Thoracic aorta (tissue), 2 donors: ENCODE results near the gene UBXN6. TPM values are rescaled to one million over a fixed set of nuclear protein-coding genes. Genes with fewer than 3 reads are reported as not detected.

Experiments
- ATAC-seq: fragments of 150-250 bp; one replicate; pipeline ENCODE4 v1.8.0; 2017; ENCODE audit warnings: low read depth; ENCODE audit not compliant: insufficient number of reproducible peaks, low FRiP score
- DNase-seq: peaks from one replicate; pipeline ENCODE4 v3.0.0-alpha.2; 2020; ENCODE audit warnings: low spot score
- H3K27ac ChIP-seq, 2 donors: fragments of 200-600 bp; sonication (generic); 1 replicate in 1 of 2; 2 replicates in 1 of 2; pipeline ENCODE4 v1.5.1; 2016; ENCODE audit warnings: mild to moderate bottlenecking in 2 of 2, moderate library complexity in 2 of 2
- H3K27me3 ChIP-seq: fragments of 200-600 bp; sonication (generic); replicated peaks from 2 replicates; pipeline ENCODE4 v1.6.0; 2016; ENCODE audit warnings: mild to moderate bottlenecking; ENCODE audit not compliant: insufficient read depth
- H3K36me3 ChIP-seq: fragments of 200-600 bp; sonication (generic); one replicate; pipeline ENCODE4 v1.5.1; 2016
- H3K4me1 ChIP-seq, 2 donors: fragments of 200-600 bp; sonication (generic); 1 replicate in 1 of 2; 2 replicates in 1 of 2; pipeline versions ENCODE4 v1.5.1 to v1.6.0; 2016; ENCODE audit warnings: low read depth in 2 of 2, mild to moderate bottlenecking in 1 of 2; ENCODE audit not compliant: control insufficient read depth in 1 of 2
- H3K4me3 ChIP-seq: fragments of 200-600 bp; sonication (generic); 2 replicates; pipeline ENCODE4 v1.5.1; 2016; ENCODE audit warnings: mild to moderate bottlenecking
- H3K9me3 ChIP-seq: fragments of 200-600 bp; sonication (generic); 2 replicates; pipeline ENCODE4 v1.5.1; 2016
- total RNA-seq, 2 donors: library from RNA; depleted of rRNA; stranded (reverse); fragments of >200 nt; gene quantifications; one replicate each; pipeline versions ENCODE4 v1.1.0 to v1.2.3, GENCODE V29; 2016
- TF ChIP-seq, protein P1 (sequence below): fragments of 200-600 bp; sonication (generic); IDR thresholded peaks from one replicate; pipeline ENCODE4 v1.5.1; 2019; ENCODE audit warnings: antibody characterized with exemption

The UBXN6 gene
- total RNA-seq, 2 donors from 2014 or later = 51.1 to 68.5 TPM

DNA sequence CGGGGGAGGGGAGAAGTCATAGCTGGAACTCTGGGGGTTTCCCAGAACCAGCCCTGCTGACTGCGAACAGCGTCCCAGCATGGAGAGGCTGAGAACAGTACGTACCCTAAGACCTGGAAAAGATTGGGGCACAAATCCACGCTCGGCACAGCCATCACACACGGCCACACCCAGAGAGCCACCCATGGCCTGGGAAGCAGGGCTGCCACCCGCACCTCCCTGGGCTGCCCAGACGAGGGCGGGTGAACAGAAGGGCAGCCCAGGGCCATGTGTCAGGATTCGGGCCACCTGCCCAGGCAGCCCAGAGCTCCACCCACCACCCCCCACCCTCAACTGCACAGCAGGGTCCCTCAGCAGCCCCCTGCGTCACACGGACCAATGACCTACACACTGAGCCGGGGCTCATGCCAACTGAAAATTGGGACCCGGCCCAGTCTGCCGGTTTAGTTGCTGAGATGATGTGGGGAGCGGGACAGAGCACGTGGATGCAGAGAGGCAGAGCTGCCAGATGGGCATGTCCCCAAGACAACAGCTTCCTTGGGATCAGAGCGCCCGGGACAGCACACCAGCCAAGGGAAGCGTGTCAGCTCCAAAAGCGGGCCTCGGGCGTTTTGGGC lies 8.5 kb downstream of the UBXN6 start:
- peaks cover 81% of the 10 kb centered on the region for H3K36me3 ChIP-seq
- H3K27me3 ChIP-seq = no peaks in the 10 kb centered on the region
- no peak for DNase-seq
- no peaks in the 10 kb centered on the region for H3K9me3 ChIP-seq
- TF ChIP-seq, protein P1, sequence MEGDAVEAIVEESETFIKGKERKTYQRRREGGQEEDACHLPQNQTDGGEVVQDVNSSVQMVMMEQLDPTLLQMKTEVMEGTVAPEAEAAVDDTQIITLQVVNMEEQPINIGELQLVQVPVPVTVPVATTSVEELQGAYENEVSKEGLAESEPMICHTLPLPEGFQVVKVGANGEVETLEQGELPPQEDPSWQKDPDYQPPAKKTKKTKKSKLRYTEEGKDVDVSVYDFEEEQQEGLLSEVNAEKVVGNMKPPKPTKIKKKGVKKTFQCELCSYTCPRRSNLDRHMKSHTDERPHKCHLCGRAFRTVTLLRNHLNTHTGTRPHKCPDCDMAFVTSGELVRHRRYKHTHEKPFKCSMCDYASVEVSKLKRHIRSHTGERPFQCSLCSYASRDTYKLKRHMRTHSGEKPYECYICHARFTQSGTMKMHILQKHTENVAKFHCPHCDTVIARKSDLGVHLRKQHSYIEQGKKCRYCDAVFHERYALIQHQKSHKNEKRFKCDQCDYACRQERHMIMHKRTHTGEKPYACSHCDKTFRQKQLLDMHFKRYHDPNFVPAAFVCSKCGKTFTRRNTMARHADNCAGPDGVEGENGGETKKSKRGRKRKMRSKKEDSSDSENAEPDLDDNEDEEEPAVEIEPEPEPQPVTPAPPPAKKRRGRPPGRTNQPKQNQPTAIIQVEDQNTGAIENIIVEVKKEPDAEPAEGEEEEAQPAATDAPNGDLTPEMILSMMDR = no peak
- peak overlapping the region; percentile 4 to 55 for H3K27ac ChIP-seq
- no peak overlapping the region for H3K4me3 ChIP-seq
- peaks cover 3 to 15% of the 10 kb centered on the region in 2 donors for H3K4me1 ChIP-seq
- peak; percentile 52 for ATAC-seq

DNA sequence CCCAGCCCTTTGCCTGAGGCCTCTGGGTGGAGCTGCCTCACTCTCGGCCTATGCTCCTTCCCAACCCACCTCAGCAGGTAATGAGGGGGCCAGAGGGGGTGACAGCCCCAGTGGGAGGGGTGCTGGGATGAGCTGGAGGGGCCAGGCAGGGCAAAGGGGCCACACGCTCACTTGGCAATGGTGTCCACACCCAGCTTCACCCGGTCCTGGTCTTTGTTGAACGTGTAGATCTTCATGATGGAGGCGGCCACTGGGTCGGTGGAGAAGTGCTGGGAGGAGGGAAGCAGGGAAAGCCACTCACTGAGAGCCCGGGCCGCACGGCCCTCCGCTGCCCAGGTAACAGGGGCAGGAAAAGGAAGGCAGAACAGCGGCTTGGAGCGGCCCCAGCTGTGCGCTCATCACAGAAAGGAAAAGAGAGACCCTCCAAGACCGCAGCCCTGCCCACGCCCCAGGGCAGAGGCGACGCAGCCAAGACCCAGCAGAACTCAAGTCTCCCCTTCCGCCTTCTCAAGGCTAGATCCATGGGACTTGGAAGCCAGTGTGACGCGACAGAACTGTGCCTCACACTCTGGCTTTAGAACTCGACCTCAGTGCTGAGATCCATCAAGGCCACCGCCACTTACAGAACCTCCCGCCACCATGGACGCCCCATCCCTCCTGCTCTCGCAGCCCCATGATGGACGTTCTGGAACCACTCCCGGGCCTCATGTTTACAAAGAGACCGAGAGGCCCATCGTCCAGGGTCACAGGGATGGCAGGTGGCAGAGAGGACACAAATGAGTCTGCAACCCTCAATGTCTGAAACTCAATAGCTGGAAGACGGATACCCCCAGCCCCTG lies 9.2 kb downstream of the UBXN6 start:
- H3K36me3 ChIP-seq = peaks cover 73% of the 10 kb centered on the region
- TF ChIP-seq, protein P1 = no peak
- ATAC-seq = no peak
- H3K27me3 ChIP-seq = no peaks in the 10 kb centered on the region
- peak overlapping the region; percentile 4 to 55 for H3K27ac ChIP-seq
- H3K4me3 ChIP-seq = no peak overlapping the region
- no peaks in the 10 kb centered on the region for H3K9me3 ChIP-seq
- DNase-seq = no peak
- H3K4me1 ChIP-seq = peaks cover 3 to 15% of the 10 kb centered on the region in 2 donors

DNA sequence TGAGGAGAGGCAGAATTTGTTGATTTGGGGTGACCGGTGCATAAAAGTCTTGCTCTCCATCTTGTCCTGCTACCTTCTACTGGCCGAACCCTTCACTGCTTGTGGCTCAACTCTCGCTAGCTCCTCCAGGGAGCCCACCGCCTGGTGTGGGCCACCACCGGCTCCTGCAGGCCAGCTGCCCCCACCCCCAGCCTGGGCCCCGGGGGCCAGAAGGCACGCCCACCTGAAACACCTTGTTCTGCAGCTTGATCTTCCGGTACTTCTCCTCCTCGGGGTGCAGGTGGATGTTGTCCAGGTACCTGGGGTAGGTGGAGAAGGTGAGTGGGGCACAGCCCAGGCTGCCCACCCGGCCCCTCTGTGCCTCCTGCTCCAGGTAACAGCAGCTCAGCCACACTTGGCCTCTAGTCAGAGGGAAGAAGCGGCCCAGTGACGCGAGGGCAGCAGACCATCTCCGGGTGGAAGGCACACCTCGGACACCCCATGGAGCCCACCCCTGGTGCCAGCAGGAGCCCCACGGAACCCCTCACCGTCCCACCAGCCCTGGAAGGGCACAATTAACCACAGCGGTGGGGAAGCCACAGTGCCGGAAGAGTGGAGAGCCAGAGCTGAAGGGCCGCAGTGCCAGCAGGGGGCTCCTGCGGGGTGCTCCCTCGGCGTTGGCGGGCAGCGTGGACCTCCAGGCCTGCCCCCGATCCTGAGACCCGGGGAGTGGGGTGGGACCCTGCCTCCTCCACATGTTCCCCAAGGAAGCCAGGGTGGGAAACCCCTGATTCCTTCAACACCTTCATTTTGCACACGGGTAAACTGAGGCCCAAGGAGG lies 10.1 kb downstream of the UBXN6 start:
- H3K27ac ChIP-seq = no peak overlapping the region
- DNase-seq = no peak
- TF ChIP-seq, protein P1 = no peak
- peaks cover 65% of the 10 kb centered on the region for H3K36me3 ChIP-seq
- no peaks in the 10 kb centered on the region for H3K9me3 ChIP-seq
- no peak overlapping the region for H3K4me3 ChIP-seq
- no peak for ATAC-seq
- H3K4me1 ChIP-seq = peaks cover 3 to 15% of the 10 kb centered on the region in 2 donors
- H3K27me3 ChIP-seq = no peaks in the 10 kb centered on the region

DNA sequence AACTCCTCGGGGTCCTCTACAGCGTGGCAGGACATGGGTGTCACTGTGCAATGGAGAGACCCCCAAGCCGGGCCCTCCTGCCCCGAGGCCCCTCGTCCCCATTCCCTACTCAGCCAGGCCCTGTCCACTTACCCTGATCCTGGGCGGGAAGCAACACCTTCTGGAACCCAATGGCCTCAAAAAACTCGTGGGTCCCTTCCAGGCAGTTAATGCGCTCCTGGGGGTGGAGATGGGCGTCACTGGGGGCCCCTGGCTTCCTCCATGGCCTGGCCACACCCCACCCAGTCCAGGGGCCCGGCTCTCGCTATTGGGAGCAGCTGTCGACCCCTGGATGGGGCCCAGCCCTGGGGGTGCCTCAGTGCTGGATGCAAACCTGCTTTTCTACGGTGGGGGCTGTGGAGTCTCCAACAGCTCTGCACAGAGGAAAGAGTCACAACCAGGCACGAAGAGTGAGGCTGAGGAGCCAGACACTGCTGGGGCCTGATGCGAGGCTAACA lies 10.8 kb downstream of the UBXN6 start:
- no peak overlapping the region for H3K4me3 ChIP-seq
- no peak overlapping the region for H3K27ac ChIP-seq
- H3K9me3 ChIP-seq = no peaks in the 10 kb centered on the region
- no peak for DNase-seq
- peaks cover 57% of the 10 kb centered on the region for H3K36me3 ChIP-seq
- H3K4me1 ChIP-seq = peaks cover 3 to 15% of the 10 kb centered on the region in 2 donors
- no peak for ATAC-seq
- TF ChIP-seq, protein P1 = no peak
- no peaks in the 10 kb centered on the region for H3K27me3 ChIP-seq
